Measurements from ENCODE around the gene HDAC2.
"Not testable (repeated sequence)": the region's sequence is repeated elsewhere in the genome, so short reads cannot be mapped to it uniquely, and the experiment has no call there.

The HDAC2 gene

DNA sequence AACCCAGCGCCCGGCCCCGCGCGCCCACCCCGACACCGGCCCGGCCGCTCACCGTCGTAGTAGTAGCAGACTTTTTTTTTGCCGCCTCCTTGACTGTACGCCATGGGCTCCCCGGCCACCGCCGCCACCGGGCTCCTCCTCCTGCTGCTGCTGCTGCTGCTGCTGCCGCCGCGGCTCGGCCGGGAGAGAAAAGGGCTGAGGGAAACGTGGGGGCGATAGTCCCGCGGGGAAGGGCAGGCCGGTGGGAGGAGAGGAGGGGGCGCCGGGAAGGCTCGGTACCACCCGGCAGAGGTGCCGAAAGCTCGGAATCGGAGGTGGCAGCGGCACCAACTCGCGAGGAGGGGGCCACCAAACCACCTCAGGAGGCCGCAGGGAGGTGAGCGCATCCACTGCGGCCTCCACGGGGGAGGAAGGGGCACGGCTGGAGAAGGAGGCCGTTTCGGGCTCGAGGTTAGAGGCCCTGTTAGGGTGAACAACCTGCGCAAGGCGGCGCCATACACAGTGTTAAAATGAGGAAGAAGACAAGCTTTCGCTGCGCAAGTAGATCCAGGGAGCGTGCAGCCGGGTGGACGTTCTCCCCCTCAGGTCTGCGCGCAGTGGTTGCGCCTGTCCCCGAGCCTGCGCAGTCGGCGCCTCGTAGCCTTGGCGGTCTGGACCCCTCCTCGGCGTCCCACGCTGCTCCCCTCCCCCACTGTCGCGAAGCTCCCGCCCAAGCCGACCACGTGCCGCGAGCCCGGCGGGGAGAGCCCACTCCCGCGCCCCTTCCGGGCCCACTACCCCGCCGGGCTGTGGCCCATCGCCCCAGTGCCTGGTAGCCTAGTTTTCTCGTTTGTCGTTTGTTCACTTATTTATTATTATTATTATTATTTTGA is at the start of gene HDAC2:
Gene HDAC2, minus strand, starts transcription at position 344 of the 872 bp plus-strand sequence. Its CDS starts 240 bp downstream, at position 104.
- TF ChIP-seq ZNF274 (IDR thresholded peaks at IDR 0.05; ENCODE audit: low read depth, low read length) = no peak
- H3K4me3 ChIP-seq (ENCODE audit: low read length) = peak within 1 kb of the TSS; percentile 86

DNA sequence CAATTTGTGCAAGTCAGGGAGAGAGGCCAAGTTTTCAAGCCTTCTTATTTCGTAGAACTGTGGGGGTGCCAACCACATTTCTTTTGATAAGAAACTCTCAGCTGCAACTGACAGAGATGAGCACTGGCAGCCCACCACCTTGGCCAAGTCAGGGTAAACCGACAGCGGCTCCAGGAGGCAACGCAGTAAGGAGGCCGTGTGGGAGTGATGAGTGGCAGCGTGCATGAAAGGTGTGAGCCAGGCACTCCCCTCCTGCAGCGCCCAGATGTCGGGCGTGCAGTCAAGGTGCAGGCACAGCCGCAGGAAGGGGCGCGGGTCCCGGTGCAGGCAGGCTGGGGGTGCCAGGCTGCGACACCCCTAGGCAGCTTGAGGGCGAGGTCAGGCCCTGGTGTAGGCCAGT is 49.2 kb upstream of the HDAC2 start:
- no peak for TF ChIP-seq ZNF274 (IDR thresholded peaks at IDR 0.05; ENCODE audit: low read depth, low read length)
- H3K4me3 ChIP-seq (ENCODE audit: low read length) = no peak overlapping the region

DNA sequence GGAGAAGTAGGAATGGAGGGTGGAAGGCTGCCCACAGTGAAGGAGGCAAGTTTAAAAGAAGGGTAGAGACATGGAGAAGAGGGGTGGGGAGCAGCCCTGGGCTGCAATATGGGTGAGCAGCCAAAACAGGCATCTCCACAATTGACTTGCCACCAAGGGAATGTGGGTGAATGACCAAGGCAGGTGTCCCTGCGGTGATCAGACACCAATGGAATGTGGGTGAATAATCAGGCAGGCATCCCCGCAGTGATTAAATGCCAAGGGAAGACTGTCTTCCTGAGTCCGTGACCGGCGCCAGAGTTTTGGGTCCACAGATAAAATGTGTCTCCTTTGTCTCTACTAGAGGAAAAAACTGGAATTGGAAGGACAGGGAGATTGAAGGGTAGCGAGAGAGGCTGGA is 46.2 kb upstream of the HDAC2 start:
- H3K4me3 ChIP-seq (ENCODE audit: low read length) = not testable (repeated sequence)

DNA sequence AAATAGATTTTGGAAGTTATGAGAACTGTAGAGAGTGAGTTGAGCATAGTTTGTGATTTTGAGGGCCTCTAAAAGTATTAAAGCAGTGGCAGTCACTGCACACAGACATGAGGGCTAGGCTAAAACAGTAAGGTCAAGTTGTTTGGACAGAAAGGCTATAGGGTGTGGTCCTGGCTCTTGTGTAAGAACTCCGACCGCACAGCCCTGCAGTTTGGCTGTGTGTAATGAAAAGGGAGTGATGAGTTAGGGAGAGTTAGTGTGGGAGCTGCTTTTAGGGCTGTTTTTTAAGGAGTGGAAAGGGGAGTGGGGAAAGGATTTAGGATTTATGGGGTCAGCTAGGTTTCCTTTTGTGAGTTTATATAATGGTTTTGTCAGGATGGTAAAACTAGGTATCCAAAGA is 43.2 kb upstream of the HDAC2 start:
- H3K4me3 ChIP-seq (ENCODE audit: low read length) = not testable (repeated sequence)

DNA sequence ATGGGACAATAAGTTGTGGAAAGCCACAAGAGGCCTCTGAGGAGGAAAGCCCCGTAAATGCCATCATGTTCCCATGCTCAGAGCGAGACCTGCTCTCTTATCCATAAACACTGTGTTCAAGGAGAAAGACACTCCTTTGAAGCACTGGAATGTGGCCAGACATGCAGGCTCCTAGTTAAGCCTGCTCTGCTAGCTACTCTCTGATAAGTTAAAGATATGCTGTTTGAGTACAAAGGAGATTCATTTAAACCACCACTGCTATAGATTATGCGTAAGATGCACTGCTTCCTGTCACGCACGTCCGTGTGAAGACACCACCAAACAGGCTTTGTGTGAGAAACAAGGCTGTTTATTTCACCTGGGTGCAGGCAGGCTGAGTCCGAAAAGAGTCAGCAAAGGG is 40.5 kb upstream of the HDAC2 start:
- H3K4me3 ChIP-seq (ENCODE audit: low read length) = not testable (repeated sequence)

DNA sequence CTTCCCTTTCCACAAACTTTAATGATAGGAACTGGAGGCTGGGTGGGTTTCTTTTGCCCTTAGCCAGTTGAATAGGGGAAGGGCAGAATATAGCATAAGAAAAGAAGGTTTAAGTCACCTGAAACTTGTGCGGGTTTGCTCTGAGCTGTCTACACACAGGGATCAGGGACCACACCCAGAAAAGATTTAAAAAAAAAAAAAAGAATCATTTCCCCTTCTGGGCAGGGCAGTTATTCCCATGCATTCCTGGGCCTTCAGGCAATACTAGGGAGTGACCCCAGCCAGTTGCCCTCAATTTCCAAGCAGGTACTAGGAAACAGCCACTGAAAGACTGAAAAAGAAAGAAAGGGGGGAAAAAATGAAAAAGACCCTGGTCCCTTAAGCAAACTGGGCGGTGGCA is 39.6 kb upstream of the HDAC2 start:
- TF ChIP-seq ZNF274 (IDR thresholded peaks at IDR 0.05; ENCODE audit: low read depth, low read length) = no peak

DNA sequence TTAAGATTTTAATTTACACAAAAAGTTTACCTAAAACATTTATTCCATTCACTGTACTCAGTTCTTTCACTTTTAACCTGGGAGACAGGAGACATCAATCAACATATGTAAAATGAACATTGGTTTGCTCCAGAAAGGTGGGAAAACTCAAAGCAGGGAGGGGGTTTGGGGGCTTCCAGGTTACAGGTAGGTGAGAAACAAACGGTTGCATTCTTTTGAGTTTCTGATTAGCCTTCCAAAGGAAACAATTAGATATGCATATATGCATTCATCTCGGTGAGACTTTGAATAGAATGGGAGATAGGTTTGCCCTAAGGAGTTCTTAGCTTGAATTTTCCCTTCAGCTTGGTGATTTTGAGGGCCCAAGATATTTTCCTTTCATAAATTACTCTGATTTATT is 38.2 kb upstream of the HDAC2 start:
- no peak overlapping the region for H3K4me3 ChIP-seq (ENCODE audit: low read length)
- no peak for TF ChIP-seq ZNF274 (IDR thresholded peaks at IDR 0.05; ENCODE audit: low read depth, low read length)

More for the DNA sequence above, 39.6 kb upstream of the HDAC2 start:
- H3K4me3 ChIP-seq (ENCODE audit: low read length) = no peak overlapping the region

DNA sequence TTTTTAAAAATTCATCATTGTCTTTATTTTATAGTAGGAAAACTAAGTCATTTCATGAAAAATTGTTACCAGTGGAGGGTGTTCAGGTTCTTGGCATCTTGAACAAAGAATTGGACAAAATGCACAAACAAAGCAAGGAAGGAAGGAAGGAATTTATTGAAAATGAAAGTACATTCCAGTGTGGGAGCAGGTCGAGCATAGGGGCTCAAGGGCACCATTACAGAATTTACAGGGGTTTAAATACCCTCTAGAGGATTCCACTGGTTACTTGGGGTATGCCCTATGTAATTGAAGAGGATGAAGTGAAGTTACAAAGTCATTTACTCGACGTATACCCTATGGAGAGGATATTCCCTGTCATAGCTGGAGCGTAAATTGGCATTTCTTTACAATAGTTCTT is 37.4 kb upstream of the HDAC2 start:
- no peak for TF ChIP-seq ZNF274 (IDR thresholded peaks at IDR 0.05; ENCODE audit: low read depth, low read length)
- H3K4me3 ChIP-seq (ENCODE audit: low read length) = no peak overlapping the region

DNA sequence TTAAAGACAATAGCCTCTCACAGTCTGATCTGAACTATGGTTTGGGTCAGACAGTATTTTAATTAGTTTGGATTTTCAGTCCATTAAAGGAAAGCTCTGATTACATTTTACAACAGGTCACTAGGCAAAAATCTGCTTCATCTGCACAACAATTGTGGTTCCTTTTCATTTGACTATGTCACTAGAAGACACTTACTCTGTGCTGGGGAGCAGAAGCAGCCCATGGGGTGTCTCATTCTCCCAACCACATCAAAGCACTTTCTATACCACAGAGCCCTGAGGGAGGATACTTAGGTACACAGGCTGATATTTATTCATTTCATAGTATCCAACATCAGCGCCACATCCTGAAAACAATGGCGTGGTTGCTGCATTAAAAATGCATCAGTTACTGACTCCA is 36.6 kb upstream of the HDAC2 start:
- TF ChIP-seq ZNF274 (IDR thresholded peaks at IDR 0.05; ENCODE audit: low read depth, low read length) = no peak
- H3K4me3 ChIP-seq (ENCODE audit: low read length) = no peak overlapping the region

DNA sequence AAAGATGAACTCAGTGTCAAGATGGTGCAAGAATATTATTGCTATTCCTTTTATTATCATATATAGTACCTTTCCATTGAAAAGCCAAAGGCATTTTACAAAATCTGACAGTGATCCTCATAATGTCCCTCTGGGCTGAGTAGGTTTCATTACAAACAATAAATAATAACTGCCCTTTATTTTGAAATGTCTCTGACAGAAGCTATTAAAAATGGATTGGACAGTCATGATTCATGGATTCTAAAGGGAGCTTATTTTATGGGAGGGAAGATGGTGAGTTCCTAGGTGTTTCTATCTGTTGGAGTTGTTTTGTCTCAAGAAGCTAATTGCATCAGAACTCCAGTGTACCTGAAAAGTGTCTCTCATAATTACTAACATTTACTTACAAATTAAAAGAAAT is 30.4 kb upstream of the HDAC2 start:
- no peak overlapping the region for H3K4me3 ChIP-seq (ENCODE audit: low read length)
- TF ChIP-seq ZNF274 (IDR thresholded peaks at IDR 0.05; ENCODE audit: low read depth, low read length) = no peak

DNA sequence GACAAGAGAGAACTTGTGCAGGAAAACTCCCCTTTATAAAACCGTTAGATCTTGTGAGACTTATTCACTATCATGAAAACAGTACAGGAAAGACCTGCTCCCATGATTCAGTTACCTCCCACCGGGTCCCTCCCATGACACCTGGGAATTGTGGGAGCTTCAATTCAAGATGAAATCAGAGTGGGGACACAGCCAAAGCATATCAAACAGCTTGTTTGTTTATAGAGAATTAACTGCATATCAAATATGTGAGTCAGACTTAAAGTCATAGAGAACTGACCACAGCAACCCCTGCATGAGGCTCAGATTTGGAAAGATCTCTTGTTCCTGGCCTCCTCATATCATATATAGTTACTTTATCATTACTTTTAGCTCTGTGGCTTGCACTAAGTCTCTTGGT is 29.1 kb upstream of the HDAC2 start:
- TF ChIP-seq ZNF274 (IDR thresholded peaks at IDR 0.05; ENCODE audit: low read depth, low read length) = no peak
- H3K4me3 ChIP-seq (ENCODE audit: low read length) = no peak overlapping the region

DNA sequence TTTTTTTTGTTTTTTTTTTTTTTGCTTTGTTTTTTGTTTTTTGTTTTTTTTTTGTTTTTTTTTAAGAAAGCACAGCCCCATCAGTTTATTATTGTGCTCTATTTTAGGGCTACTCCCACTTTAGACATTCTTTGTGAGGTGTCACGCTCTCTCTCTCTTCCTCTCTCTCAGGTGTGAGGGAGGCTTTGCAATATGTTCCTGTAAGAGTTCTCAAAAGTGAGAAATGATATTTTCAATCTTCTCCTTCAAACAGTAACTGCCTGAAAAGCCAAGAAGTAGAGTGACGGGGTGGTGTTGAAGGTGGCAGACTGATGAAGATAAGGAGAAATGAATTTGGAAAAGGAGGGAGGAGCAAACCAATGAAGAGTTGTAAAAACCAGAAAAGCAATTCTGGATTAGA is 28.3 kb upstream of the HDAC2 start:
- no peak overlapping the region for H3K4me3 ChIP-seq (ENCODE audit: low read length)
- no peak for TF ChIP-seq ZNF274 (IDR thresholded peaks at IDR 0.05; ENCODE audit: low read depth, low read length)

DNA sequence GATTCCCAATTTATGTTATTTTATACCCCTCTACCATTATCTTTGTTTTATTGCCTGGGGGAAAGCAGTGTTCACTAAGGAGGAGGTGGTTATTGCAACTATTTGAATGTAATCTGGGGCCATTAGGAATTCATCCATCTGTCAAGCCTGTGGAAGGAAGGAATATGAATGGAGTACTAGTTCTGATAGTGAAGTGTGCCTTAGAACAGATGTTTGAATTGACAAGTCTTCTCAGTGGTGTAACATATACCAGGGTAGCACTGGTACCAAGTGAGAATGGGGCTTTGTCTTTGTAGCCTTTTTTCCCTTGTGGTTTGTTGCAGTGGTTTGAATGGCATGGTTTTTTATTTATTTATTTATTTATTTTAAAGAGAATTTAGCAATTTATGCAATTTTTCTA is 27.9 kb upstream of the HDAC2 start:
- TF ChIP-seq ZNF274 (IDR thresholded peaks at IDR 0.05; ENCODE audit: low read depth, low read length) = no peak
- no peak overlapping the region for H3K4me3 ChIP-seq (ENCODE audit: low read length)

DNA sequence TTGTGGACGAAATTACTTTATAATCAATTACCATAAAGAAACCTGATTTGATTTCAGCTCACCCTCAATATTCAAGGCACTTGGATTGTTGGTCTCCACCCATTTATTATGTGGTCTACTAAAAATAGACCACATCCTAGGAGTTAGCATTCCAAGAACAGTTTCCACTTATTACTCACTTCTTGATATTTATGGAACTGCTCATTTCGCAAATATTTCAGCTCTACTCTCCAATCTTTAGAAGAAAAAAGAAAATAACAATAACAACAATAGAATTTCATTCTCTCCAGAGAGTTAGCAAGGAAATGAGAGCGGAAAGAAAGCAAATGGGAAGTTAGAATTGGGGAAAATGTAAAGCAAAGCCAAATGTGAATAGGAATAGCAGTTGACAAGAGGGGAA is 26.2 kb upstream of the HDAC2 start:
- TF ChIP-seq ZNF274 (IDR thresholded peaks at IDR 0.05; ENCODE audit: low read depth, low read length) = no peak
- H3K4me3 ChIP-seq (ENCODE audit: low read length) = no peak overlapping the region

DNA sequence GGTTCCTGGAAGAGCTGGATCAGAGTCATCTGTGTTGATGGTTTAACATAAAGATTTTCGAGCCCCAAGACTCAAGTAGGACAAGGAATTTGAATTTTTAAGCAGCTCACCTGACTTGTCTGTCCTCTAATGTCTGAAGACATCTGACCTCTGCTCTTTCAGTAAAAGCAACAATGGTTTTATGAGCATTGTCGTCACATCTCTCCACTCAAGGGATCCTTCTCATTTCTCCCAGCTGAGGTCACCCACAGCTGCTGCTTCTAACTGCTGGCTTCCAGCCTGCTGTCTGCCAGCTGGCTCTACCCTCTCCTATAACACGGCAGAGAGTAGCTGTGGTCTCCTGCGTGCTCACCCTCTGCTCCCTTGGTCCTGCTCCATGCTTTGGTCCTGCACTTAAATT is 24.7 kb upstream of the HDAC2 start:
- TF ChIP-seq ZNF274 (IDR thresholded peaks at IDR 0.05; ENCODE audit: low read depth, low read length) = no peak
- no peak overlapping the region for H3K4me3 ChIP-seq (ENCODE audit: low read length)

DNA sequence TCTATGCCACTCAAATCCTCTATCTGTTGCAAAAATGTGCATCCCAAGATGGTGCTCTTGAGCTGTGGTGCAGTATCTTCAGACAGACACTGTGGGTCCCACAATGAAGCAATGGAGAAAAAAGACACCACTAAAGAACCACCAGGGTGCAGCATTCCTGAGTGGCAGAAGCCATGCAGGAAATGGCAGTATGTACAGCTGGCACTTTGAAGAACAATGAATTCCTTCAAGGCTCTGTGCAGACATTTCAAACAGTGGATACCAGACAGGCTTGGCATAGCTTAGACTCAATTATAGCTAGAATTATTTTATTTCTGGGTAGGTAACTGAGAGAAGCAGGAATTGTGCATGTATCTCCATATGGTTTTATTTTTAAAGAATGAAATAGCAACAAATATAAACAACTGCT is 24.0 kb upstream of the HDAC2 start:
- no peak overlapping the region for H3K4me3 ChIP-seq (ENCODE audit: low read length)

More for the DNA sequence above, 24.0 kb upstream of the HDAC2 start:
- no peak for TF ChIP-seq ZNF274 (IDR thresholded peaks at IDR 0.05; ENCODE audit: low read depth, low read length)
